Measurements from ENCODE around the gene FBXO15.

GRCh38 chr18:74184875-74185274, 37.2 kb upstream of the FBXO15 start:
- TF ChIP-seq POLR2A (IDR thresholded peaks at IDR 0.05): no peak
- TF ChIP-seq CTCF (IDR thresholded peaks at IDR 0.05): no peak
